GM19023 (cell line): ENCODE results near the gene SPEM1.

Experiments
- ATAC-seq: cut with Tn5 transposase; IDR thresholded peaks from one replicate; pipeline ENCODE4 v1.9.1; 2021; ENCODE audit warnings: mild to moderate bottlenecking, moderate library complexity; ENCODE audit not compliant: unreplicated experiment

Gene SPEM1

DNA sequence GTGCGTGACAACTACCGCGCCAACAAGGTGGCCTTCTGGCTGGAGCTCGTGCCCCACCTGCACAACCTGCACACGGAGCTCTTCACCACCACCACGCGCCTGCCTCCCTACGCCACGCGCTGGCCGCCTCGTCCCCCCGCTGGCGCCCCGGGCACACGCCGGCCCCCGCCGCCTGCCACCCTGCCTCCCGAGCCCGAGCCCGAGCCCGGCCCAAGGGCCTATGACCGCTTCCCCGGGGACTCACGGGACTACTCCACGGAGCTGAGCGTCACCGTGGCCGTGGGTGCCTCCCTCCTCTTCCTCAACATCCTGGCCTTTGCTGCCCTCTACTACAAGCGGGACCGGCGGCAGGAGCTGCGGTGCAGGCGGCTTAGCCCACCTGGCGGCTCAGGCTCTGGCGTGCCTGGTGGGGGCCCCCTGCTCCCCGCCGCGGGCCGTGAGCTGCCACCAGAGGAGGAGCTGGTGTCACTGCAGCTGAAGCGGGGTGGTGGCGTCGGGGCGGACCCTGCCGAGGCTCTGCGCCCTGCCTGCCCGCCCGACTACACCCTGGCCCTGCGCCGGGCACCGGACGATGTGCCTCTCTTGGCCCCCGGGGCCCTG lies 3.0 kb upstream of the SPEM1 start:
- no peak for ATAC-seq

- no peak for ATAC-seq
Measured at GRCh38 chr17:7418472-7419152, 1.5 kb upstream of the SPEM1 start.

DNA sequence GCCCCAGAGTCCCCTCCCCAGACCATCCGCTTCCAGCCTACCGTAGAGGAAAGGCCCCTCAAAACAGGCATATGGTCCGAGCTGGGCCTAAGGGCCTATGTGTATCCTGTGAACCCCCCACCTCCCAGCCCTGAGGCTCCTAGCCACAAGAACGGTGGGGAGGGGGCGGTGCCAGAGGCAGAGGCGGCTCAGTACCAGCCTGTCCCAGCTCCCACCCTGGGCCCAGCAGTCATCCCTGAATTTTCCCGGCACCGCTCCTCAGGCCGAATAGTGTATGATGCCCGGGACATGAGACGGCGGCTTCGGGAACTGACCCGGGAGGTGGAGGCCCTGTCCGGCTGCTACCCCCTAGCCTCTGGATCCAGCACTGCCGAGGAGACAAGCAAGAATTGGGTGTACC lies 1.1 kb downstream of the SPEM1 start:
- no peak for ATAC-seq

- ATAC-seq = no peak
Measured at GRCh38 chr17:7423679-7424078, 3.6 kb downstream of the SPEM1 start.

GRCh38 chr17:7425316-7425715 lies 5.2 kb downstream of the SPEM1 start, which contains the start of gene SPEM2:
Gene SPEM2, plus strand, starts transcription at chr17:7425616. Its CDS starts 73 bp downstream, at chr17:7425689.
- no peak for ATAC-seq

DNA sequence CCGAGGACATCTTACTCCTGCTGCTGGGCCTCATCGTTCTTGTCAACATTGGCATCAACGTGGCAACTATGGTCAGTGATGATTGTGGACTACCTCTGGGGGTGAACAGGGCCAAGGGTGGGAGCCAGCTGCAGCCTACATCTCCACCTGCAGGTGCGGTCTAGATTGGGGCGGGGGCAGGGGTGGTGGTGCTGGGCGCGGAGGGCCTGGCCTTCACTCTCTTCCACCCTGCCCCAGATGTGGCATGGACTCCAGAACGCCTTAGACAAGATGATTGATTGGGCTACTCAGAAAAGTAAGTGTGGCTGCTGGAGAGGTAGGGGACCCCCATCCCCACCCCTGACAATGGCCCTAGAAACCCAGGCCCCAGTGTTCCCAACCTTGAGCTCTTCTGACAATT lies 5.6 kb downstream of the SPEM1 start:
- no peak for ATAC-seq

DNA sequence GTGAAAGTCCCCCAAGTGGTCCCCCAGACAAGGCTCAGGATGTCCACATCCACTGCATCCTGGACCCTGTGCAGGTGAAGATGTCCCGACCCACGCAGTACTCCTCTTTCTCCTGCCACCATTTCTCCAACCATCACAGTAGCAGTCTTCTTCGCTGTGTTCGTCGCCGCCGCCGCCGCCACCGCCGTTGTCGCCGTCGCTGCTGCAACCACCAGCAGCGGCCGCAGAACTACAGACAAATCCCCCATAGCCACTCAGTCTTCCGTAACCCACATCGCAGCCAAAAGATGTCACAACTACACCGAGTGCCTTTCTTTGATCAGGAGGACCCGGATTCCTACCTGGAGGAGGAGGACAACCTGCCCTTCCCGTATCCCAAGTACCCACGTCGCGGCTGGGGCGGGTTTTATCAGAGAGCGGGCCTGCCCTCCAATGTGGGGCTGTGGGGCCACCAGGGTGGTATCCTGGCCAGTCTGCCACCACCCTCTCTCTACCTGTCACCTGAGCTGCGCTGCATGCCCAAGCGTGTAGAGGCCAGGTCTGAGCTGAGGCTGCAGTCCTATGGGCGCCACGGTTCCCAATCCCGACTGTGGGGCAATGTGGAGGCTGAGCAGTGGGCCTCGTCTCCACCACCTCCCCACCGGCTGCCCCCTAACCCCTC lies 6.2 kb downstream of the SPEM1 start:
- no peak for ATAC-seq

GRCh38 chr17:7426896-7427489 lies 6.9 kb downstream of the SPEM1 start:
- no peak for ATAC-seq

- no peak for ATAC-seq
Measured at GRCh38 chr17:7427549-7427948, 7.4 kb downstream of the SPEM1 start.

DNA sequence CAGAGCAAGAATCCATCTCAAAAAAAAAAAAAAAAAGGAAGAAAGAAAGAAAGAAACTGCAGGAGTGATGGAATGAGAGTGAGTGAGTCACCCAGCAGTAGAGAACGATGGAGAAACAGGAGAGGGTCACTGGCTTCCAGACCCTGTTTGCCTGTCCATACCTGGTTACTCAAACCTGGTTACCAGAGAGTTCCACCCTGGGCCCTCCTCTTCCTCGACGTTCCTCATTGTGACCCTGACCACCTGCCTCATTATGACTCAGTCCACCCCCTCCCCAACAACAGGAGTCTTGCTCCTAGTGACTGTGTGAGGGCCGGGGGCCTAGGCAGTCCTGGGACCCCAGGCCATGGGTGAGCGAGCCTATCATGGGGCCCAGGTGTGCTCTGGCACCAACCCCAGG lies 8.4 kb downstream of the SPEM1 start, which contains the start of gene SPEM3:
Gene SPEM3 (plus strand): TSS at position 301 of the 400 bp plus-strand sequence. CDS start 46 bp downstream, at position 347.
- ATAC-seq = no peak

DNA sequence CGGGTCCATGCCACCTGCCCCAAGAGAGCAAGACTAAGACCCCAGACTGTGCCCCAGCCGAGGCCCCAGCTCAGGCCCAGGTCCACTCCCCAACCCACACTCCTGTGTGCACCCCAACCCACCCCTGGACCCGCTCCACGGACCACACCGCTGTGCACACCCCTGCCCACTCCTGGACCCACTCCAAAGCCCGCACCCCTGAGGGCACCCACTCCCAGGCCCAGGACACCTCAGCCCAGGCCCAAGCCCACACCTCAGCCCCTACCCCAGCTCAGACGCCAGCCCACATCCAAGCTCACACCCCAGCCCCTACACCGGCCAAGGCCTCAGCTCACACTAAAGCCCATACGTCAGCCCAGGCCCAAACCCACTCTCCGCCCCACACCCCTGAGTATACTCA lies 9.6 kb downstream of the SPEM1 start:
- no peak for ATAC-seq

DNA sequence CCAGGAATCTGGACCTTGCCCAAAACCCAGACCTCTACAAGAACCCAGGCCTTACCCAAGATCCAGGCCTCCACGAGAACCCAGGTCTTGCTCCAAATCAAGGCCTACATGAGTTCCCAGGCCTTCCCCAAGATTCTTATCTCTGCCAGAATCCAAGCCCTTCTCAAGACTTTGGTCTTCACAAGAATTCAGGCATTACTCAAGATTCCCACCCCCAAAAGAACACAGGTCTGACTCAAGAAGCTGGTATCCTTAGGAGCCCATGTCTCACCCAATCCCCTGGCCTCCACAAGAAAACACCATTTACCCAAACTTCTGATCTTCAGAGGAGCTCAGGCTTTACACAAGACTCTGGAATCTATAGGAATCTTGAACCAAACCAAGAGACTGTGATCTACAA lies 11.1 kb downstream of the SPEM1 start:
- no peak for ATAC-seq

DNA sequence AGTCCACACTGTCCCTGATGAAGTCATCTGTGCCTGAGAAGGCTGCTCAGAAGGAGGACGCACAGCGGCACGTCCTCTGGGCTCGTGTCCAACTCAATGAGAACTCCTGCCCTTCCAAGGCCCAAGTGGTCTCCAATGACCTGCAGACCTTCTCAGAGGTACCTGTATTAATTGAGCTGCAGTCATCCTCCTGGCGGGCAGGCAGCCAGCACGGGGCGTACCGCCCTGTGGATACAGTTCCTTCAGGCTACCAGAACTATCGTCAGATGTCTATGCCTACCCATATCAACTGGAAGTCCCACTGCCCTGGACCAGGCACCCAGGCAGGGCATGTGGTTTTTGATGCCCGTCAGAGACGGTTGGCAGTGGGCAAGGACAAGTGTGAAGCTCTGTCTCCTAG lies 12.2 kb downstream of the SPEM1 start:
- ATAC-seq = no peak

DNA sequence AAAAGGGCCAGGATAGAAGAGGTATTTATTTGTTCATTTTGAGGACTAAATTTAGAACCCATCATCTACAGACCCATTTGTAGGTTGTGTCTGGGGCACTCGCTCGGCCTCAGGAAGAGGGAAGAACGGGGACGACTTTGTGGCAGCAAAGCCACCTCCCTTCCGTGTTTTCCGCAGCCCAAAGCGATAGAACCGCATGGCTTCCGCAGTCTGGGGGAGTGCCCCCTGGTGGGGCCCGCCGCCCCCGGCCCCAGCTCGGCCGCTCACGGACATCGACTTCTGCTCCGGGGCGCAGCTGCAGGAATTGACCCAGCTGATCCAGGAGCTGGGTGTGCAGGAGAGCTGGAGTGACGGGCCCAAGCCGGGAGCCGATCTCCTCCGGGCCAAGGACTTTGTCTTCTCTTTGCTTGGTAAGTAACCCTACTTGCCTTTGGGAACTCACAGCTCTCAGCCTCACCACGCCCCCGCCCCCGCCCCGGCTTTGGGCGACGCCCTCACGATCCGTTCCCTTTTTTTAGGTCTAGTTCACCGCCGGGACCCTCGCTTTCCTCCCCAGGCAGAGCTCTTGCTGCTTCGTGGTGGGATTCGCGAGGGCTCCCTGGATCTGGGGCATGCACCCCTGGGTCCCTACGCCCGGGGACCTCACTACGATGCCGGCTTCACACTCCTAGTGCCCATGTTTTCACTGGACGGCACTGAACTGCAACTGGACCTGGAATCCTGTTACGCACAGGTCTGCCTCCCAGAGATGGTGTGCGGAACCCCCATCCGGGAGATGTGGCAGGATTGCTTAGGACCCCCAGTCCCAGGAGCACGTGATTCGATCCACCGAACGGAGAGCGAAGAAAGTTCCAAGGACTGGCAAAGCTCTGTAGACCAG lies 15.8 kb downstream of the SPEM1 start:
- ATAC-seq = peak; percentile 17

GRCh38 chr17:7436556-7437368 lies 16.6 kb downstream of the SPEM1 start:
- no peak for ATAC-seq

DNA sequence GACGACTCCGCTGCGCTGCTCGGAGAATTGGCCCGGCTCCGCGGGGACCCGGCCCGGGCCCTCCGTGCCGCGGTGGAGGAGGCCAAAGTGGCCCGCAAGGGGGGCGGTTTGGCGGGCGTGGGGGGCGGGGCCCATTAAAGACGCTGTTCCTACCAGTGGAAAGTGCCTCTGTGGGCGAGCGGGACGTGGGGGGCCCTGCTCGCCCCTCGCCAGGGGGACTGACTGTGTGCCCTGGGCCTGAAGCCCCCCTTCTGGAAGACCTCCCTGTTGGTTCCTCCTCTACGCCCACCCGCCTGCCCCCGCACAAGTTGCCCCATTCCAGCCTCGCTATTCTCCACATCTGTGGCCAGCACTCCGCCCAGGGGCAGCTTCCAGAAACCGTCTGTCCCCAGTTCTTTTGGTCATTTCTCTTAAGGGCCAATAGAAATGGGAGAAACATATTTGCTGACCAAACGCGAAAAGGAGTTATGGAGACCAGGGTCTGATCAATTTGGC lies 17.3 kb downstream of the SPEM1 start:
- ATAC-seq = no peak

- ATAC-seq = no peak
Measured at GRCh38 chr17:7437950-7438614, 18.0 kb downstream of the SPEM1 start.

DNA sequence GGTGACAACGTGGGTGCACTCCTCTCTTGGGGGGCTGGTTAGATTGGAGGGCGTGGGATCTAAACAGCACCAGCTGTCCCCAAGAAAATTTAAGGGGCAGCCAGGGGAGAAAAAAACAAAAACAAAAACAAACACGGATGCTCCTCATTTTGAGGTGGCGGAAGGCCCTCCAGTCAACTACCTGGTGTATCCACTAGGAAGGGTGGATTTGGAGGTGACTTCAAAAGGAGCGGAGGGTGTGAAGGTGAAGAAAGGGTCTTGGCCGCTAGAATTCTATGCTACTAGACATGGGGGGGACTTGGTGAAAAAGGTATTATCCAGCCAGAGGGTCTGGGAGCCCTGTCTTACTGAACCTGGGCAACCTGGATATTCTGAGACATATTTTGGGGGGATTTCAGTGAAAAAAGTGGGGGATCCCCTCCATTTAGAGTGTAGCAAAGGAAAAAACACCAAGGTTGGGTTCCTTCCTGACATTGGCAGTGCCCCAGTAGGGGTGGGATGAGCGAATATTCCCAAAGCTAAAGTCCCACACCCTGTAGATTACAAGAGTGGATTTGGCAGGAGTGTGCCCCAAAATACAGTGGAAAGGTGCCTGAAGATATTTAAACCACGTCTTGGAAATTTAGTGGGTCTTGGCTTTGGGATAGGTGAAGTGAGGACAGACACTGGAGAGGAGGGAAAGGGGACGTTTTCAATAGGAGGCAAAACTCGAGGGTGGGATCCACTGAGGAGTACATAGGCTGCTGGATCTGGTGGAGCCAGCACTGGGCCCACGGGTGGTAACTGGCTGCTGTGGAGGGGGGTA lies 18.7 kb downstream of the SPEM1 start:
- no peak for ATAC-seq
